Activated T-helper 1 cell treated with anti-CD3 and anti-CD28 coated beads, Interleukin-2, amount 50 U/mL, for 16 hours (primary cell): ENCODE data around the gene BCAS1.

Source experiments
- DNase-seq, 2 donors: peaks; one replicate each; pipeline ENCODE4 v3.0.0-alpha.2; 2020; ENCODE audit warnings: low read depth in 1 of 2, low spot score in 1 of 2

BCAS1 gene

DNA sequence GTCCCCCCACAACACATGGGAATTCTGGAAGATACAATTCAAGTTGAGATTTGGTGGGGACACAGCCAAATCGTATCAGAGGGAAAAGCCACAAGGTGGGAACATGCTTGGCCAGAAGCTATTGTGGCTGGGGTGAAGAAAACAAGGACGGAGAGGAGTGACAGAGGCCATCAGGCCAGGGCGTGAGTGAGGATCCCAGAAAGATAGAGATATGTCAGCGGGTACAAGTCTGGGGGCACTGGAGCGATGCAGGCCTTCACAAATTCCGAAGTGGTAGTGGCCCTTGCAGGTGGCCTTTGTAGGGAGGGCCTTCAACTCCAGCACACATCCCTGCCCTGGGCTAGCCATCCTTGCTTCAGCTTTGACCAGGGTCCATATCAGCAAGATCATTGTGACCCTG, 159.1 kb downstream of the BCAS1 start:
- DNase-seq = no peak

GRCh38 chr20:53910351-53911002, 159.9 kb downstream of the BCAS1 start:
- DNase-seq = no peak

- DNase-seq = no peak
Observed at GRCh38 chr20:53907968-53908751, 162.2 kb downstream of the BCAS1 start.

- DNase-seq = no peak
Observed at GRCh38 chr20:53905820-53906191, 164.6 kb downstream of the BCAS1 start.

GRCh38 chr20:53905019-53905819, 165.2 kb downstream of the BCAS1 start:
- DNase-seq = no peak

- no peak for DNase-seq
Observed at GRCh38 chr20:53904261-53904660, 166.1 kb downstream of the BCAS1 start.

- no peak for DNase-seq
Observed at GRCh38 chr20:53903652-53903987, 166.8 kb downstream of the BCAS1 start.

DNA sequence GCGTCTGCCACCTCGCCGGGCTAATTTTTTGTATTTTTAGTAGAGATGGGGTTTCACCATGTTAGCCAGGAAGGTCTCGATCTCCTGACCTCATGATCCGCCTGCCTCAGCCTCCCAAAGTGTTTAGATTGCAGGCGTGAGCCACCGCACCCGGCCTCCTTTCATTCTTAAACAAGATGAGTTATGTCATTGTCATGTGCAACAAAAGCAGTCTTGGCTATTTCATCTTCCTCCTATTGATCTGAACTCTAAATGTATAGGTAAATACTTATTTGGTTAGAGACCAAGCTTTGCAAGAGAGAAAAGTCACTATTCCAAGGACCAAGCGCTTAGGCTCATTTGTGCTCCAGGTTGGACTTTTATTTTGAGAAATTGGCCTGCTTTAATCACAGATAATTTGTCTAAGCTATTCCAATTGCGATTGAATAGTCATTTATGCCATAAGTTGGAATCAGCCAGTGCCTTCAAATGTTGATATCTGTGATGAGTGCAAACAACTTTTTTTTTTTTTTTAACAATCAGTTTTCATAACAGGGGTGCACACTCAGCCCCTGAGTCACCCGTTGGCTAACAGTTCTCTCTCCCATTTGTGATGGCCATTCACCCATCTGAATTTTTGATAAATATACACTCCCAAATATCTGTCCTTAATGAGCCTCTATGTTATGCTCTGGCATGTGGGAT, 167.3 kb downstream of the BCAS1 start:
- DNase-seq = no peak

GRCh38 chr20:53901497-53902096, 168.8 kb downstream of the BCAS1 start:
- DNase-seq = no peak

- no peak for DNase-seq
Observed at GRCh38 chr20:53901064-53901463, 169.3 kb downstream of the BCAS1 start.

- DNase-seq = no peak
Observed at GRCh38 chr20:53900380-53900999, 169.9 kb downstream of the BCAS1 start.

DNA sequence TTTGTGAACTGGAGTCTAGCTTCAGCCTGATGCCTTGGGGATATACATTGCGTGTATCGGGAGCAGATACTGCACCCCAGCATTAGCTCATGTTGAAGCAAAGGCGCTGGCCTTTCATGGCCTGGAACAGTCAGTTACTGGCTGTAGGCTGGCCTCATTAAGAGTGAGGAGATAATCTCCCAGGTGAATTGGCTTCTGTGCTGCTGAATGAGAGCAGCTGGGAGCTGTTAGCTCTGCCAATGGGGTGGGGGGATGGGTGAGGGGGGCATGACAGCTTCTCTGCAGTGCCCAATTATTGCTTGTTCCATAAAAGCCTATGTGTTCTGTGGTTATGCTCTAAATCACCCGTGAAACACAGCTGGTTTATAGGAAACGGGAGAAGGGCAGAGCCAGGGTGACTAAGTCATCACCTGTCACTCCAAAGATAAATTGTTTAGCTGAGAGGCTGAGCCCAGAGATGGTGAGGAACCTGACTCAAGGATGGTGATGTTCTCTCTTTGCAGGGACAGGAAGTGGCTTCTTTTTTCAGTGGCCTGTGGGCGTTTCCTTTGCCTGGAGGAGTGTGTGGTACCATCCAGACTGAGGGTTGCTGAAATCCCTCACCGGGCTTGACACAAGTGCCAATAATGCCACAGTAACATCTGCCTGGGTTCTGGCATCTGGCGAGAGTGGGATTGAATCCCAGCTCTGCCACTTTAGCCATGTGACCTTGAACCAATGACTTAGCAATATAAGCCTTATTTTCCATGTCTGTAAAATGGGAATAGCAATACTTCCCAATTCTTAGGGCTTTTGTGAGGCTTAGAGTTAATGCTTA, 170.8 kb downstream of the BCAS1 start:
- DNase-seq = peak; percentile 39 to 52

- no peak for DNase-seq
Observed at GRCh38 chr20:53898556-53898931, 171.8 kb downstream of the BCAS1 start.

DNA sequence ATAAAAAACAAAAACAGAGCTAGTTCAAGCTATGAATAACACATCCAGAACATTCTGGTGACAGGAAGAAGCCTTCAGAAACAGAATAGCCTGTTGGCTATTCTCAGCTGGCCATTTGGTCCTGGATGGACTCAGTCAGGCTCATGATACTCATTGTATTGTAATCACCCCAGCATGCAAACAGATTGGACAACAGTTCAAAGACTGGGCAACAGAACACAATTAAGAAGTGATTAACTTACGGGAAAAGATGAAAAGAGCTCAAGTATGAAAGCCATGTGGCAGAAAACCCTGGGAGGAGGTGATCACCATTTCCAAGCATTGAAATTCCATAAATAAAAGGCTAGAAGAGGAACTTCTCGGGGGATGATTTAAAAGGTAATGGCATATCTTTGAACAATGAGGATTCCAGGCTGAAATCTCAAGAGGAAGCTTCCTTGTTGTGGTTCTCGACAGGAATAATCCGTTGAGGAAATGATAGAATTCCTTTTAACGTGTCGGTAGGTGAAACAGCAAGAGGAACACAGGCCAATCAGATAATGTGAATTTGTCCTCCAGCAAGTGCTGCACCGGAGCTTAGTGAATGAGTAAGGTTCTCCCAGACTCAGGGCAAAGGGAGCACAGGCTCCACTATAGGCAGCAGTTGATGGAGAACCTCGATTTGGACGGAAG, 172.4 kb downstream of the BCAS1 start:
- DNase-seq = no peak

DNA sequence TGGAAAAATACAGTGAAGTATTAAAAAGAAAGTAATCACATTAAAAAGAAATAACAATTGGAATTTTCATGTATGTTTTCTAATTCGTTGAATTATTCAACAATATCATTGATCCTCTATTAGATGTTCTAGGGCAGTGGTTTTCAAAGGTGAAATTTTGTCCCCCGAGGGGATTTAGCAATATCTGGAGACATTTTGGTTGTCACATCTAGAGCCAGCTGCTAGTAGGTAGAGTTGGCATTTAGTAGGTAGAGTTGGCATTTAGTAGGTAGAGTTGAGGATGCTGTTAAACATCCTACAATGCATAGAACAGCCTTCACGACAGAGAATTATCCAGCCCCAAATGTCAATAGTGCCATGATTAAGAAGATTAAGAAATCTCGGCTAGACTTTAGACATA, 173.7 kb downstream of the BCAS1 start:
- DNase-seq = no peak

DNA sequence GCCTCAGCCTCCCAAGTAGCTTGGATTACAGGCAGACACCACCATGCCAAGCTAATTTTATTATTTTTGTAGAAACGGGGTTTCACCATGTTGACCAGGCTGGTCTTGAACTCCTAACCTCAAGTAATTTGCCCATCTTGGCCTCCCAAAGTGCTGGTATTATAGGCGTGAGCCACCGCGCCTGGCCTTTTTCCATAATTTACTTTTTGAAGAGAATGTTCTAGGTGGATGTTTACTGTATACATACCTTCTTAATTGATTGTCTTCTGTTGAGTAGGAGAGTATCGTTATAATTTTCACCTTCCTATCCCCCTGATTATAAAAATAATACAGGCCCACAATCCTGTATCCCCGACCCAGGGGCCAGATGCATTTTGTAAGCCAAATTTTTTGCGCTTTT, 174.4 kb downstream of the BCAS1 start:
- no peak for DNase-seq

DNA sequence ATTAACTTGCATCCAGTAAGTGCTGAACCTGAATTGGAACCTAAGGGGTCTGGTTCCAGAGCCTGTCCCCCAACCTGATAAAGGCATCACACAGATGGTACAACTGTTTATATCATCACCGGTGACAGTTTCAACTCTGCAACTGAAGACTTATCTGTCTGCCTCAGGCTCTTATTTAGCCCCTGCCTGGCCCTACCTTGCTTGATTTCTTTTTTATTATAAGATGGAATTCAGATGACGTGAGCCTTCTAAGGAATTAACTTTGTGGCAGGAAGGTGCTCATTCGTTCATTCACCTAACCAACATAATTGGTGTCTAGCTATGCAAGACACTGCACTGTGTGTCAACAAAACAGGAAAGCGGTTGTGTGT, 175.0 kb downstream of the BCAS1 start:
- no peak for DNase-seq

DNA sequence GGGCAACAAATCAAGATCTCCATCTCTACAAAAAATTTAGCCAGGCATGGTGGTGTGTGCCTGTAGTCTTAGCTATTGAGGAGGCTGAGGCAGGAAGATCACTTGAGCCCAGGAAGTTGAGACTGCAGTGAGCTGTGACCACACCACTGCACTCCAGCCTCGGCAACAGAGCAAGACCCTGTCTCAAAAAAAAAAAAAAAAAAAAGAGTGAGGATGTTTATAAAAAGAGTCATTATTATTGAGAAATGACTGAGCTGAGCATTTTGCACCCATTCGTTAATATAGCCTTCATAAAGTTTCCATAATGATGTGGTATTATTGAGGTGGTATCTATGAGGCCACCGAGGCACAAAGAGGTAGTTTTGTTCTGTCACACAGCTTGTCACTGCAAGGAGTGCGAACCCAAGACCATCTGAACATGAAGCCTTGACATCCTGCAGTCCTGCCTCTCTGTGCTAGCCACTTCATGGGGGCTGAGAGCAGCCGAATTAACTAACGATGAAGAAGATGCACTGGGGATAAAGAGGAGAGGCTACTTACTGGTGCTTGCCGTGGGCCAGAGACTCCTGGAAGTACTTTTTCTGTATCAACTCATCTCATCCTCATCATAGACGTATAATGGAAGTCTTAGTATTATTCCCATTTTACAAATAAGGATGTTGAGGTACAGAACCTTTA, 175.5 kb downstream of the BCAS1 start:
- no peak for DNase-seq
